ENCODE results near the gene MRAP2. TPM values are rescaled to one million over a fixed set of nuclear protein-coding genes. Genes with fewer than 3 reads are reported as not detected.
"Not testable (repeated sequence)": the region's sequence is repeated elsewhere in the genome, so short reads cannot be mapped to it uniquely, and the experiment has no call there.

Gene MRAP2
- total RNA-seq, 3 donors from 2014 or later = 0.16 to 9.4 (median 0.33) TPM

DNA sequence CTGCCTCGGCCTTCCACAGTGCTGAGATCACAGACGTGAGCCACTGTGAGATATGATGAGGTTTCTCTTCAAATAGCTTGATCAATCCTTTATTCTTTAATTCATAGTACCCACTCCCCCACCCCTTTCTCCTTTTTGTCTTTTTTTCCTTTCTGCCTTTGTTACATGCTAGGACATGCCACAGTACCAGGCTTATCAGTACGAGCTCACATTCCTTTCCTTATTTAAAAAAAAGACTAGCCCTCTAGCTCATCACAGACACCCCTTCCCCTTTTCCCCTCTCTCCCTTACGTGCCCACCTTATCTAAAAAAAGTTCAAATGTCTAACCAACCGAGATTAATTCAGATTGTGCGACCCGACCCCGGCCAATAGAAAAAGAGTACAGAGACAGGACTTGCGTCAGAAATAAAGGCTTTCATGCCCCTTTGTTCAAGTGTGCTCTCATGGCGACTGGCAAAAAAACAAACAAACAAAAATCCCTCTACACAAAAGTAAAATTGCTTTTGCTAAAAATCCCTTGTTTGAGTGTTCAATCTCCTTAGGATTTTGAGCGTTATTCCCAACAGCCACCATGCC lies 49.2 kb downstream of the MRAP2 start:
- H3K9me3 ChIP-seq = no peaks in the 10 kb centered on the region
- H3K27me3 ChIP-seq = no peaks in the 10 kb centered on the region
- no peak for TF ChIP-seq POLR2A (IDR thresholded peaks at IDR 0.05)
- TF ChIP-seq POLR2AphosphoS5 (IDR thresholded peaks at IDR 0.05) = no peak
- TF ChIP-seq CTCF (IDR thresholded peaks at IDR 0.05) = no peak
- no peak overlapping the region for H3K27ac ChIP-seq
- intact Hi-C loops (cut with DNase I; ENCODE audit: low total_unique reads) = no loop called here
- no peak for DNase-seq (ENCODE audit: low spot score in 2 of 2)
- no peaks in the 10 kb centered on the region for H3K4me1 ChIP-seq
- no peak overlapping the region for H3K4me3 ChIP-seq
- H3K36me3 ChIP-seq = no peaks in the 10 kb centered on the region

GRCh38 chr6:84084705-84085104 lies 51.1 kb downstream of the MRAP2 start:
- H3K27me3 ChIP-seq; H3K9me3 ChIP-seq; H3K36me3 ChIP-seq; H3K4me1 ChIP-seq; DNase-seq (ENCODE audit: low spot score in 2 of 2); H3K4me3 ChIP-seq; H3K27ac ChIP-seq; intact Hi-C loops (cut with DNase I; ENCODE audit: low total_unique reads): not testable (repeated sequence)

DNA sequence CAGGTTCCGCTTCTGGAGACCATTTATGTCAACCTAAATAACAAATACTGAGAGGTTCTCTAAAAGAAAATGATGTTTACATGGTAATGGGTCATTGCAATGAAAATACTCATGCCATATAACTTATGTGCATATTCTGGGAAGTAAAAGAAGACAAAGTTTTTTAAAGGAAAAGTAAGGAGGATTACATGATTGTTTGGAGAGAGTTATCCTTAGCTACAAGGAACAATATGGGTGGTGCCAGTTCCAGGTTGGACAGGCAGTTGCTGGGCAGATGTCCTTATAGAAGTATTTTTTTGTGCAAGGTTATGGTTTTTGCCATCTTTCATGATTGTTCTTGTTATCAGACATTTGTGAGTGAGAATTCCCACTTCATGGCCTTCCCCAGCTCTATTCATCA lies 52.5 kb downstream of the MRAP2 start:
- no peak for DNase-seq (ENCODE audit: low spot score in 2 of 2)
- Histone ChIP-seq H3K9me3 (no peaks in the 10 kb centered on the region), H3K27me3 (no peaks in the 10 kb centered on the region), H3K4me1 (no peaks in the 10 kb centered on the region), H3K36me3 (no peaks in the 10 kb centered on the region), H3K4me3 (no peak overlapping the region), H3K27ac (no peak overlapping the region)
- intact Hi-C loops (cut with DNase I; ENCODE audit: low total_unique reads) = no loop called here
- TF ChIP-seq POLR2A (IDR thresholded peaks at IDR 0.05) (no peak), CTCF (IDR thresholded peaks at IDR 0.05) (no peak), POLR2AphosphoS5 (IDR thresholded peaks at IDR 0.05) (no peak)

- H3K36me3 ChIP-seq = no peaks in the 10 kb centered on the region
- no peaks in the 10 kb centered on the region for H3K9me3 ChIP-seq
- no peak for TF ChIP-seq POLR2A (IDR thresholded peaks at IDR 0.05)
- TF ChIP-seq CTCF (IDR thresholded peaks at IDR 0.05) = no peak
- TF ChIP-seq POLR2AphosphoS5 (IDR thresholded peaks at IDR 0.05) = no peak
- no peak overlapping the region for H3K27ac ChIP-seq
- no peaks in the 10 kb centered on the region for H3K27me3 ChIP-seq
- H3K4me3 ChIP-seq = no peak overlapping the region
- no peak for DNase-seq (ENCODE audit: low spot score in 2 of 2)
- H3K4me1 ChIP-seq = no peaks in the 10 kb centered on the region
- intact Hi-C loops (cut with DNase I; ENCODE audit: low total_unique reads) = no loop called here
Measured at GRCh38 chr6:84086545-84087429, 53.2 kb downstream of the MRAP2 start.

- no peak overlapping the region for H3K27ac ChIP-seq
- DNase-seq (ENCODE audit: low spot score in 2 of 2) = no peak
- intact Hi-C loops (cut with DNase I; ENCODE audit: low total_unique reads) = no loop called here
- H3K4me3 ChIP-seq = no peak overlapping the region
- H3K4me1 ChIP-seq = no peaks in the 10 kb centered on the region
- H3K36me3 ChIP-seq = no peaks in the 10 kb centered on the region
- TF ChIP-seq CTCF (IDR thresholded peaks at IDR 0.05) (no peak), POLR2A (IDR thresholded peaks at IDR 0.05) (no peak), POLR2AphosphoS5 (IDR thresholded peaks at IDR 0.05) (no peak)
- H3K9me3 ChIP-seq = peaks cover 0 to 8% of the 10 kb centered on the region in 2 donors
- no peaks in the 10 kb centered on the region for H3K27me3 ChIP-seq
Measured at GRCh38 chr6:84089081-84089480, 55.5 kb downstream of the MRAP2 start.

Data from breast epithelium (tissue), 4 donors.